AG09309 (cell line): Measurements from ENCODE around the gene RELL1.

Experiments used
- DNase-seq: peaks from one replicate; pipeline ENCODE4 v3.0.0-alpha.2; 2010; ENCODE audit warnings: low read depth
- H3K4me3 ChIP-seq: 2 replicates; pipeline ENCODE4 v1.5.1; 2011; ENCODE audit warnings: mild to moderate bottlenecking, low read depth, low read length, moderate library complexity; ENCODE audit not compliant: control insufficient read depth
- CTCF ChIP-seq: IDR thresholded peaks from 2 replicates; pipeline ENCODE4 v1.5.1; 2011; ENCODE audit warnings: mild to moderate bottlenecking, low read depth, low read length, inconsistent platforms; ENCODE audit not compliant: insufficient read depth, control insufficient read depth; ENCODE audit errors: missing control alignments

The RELL1 gene

DNA sequence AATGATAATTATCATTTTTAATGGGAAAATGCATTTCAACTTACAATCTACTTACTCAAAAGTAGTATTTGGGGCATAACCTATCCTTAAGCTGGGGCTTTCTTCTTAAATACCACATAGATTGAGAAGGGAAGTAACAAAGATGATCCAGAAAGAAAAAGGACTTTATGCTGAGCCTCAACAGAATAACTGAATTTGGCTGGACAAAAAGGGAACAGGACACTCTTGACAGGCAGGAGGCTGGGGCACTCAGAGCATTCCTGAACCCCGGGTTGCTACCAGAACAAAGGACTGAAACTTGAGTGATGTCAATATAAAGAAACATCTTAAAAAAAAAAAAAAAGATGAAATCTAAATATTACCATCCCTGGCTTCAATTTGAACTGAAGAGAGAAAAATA, 23.9 kb downstream of the RELL1 start:
- TF ChIP-seq CTCF = no peak

DNA sequence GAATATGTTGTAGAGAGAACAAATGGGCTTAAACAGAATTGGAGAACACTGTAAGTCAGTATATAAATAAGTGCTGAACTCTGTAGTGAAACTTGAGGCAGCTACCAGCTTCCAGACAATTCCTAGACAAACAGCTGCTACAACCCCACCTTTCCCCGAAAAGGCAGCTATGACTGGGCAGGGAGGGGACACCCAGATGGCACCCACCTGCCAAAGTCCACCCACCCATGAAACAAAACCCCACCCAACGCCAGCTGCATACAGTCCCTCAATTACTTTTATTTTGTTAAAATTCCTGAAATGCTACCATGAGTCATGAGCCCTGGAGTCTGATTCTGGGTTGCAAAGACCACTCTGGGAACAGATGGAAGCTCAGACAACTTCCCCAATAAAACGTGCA, 24.4 kb downstream of the RELL1 start:
- TF ChIP-seq CTCF = no peak
- peak; percentile 10 for DNase-seq
- H3K4me3 ChIP-seq = no peak overlapping the region

More for the DNA sequence above, 23.9 kb downstream of the RELL1 start:
- no peak overlapping the region for H3K4me3 ChIP-seq
- no peak for DNase-seq

- no peak for DNase-seq
- TF ChIP-seq CTCF = no peak
- no peak overlapping the region for H3K4me3 ChIP-seq
These were observed 26.5 kb downstream of the RELL1 start for GRCh38 chr4:37659696-37660095.

- no peak for TF ChIP-seq CTCF
- no peak overlapping the region for H3K4me3 ChIP-seq
- DNase-seq = no peak
These were observed 29.5 kb downstream of the RELL1 start for GRCh38 chr4:37656649-37657048.

GRCh38 chr4:37653601-37654000, 32.6 kb downstream of the RELL1 start:
- no peak for DNase-seq
- TF ChIP-seq CTCF = no peak

DNA sequence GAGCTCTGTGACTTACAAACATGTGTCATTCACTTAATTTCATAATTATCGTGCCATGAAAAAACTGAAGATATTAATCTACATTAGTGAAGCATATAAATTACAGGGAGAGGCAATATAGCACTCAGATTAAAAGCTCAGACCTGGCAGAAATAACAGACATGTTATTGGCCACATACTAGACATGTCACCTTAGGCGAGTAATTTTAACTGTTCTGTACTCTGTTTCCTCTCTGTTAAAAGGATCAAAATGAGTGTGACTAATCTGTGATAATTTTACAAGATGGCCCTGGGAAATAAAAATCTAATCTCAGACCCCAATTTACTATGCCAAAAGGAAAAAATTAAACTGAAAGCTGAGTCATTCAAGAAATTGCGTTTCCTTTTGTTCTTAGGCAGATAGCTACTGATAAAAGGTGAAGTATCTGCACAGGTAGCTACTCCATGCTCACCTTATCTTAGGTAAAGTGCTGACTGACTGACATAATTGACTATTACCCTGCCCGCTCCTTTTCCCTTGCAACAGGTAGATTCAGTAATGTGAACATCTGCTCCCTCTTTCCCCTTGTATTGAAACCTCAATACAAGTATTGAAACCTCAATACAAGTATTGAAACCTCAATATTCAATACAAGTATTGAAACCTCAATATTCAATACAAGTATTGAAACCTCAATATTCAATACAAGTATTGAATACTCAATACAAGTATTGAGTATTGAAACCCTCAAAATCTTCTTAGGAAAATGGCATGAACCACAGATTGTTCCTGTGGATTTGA, 33.2 kb downstream of the RELL1 start:
- DNase-seq = no peak
- no peak overlapping the region for H3K4me3 ChIP-seq
- no peak for TF ChIP-seq CTCF

More at GRCh38 chr4:37653601-37654000, 32.6 kb downstream of the RELL1 start:
- no peak overlapping the region for H3K4me3 ChIP-seq
